ENCODE measurements around the gene PODN.

The PODN gene

GRCh38 chr1:53050310-53050709 is 11.7 kb upstream of the PODN start:
- H3K27ac ChIP-seq = no peak overlapping the region
- TF ChIP-seq ZFX (IDR thresholded peaks at IDR 0.05) = no peak
- no peak for TF ChIP-seq CTCF (conservative IDR thresholded peaks at IDR 0.05)

GRCh38 chr1:53051676-53052075 is 10.3 kb upstream of the PODN start:
- H3K27ac ChIP-seq = no peak overlapping the region
- TF ChIP-seq ZFX (IDR thresholded peaks at IDR 0.05) (no peak), CTCF (conservative IDR thresholded peaks at IDR 0.05) (no peak)

GRCh38 chr1:53057127-53057526 is 4.9 kb upstream of the PODN start:
- TF ChIP-seq ZFX (IDR thresholded peaks at IDR 0.05) = no peak
- TF ChIP-seq CTCF (conservative IDR thresholded peaks at IDR 0.05) = no peak
- no peak overlapping the region for H3K27ac ChIP-seq

GRCh38 chr1:53060579-53060978 is 1.4 kb upstream of the PODN start:
- H3K27ac ChIP-seq = no peak overlapping the region
- TF ChIP-seq ZFX (IDR thresholded peaks at IDR 0.05) (no peak), CTCF (conservative IDR thresholded peaks at IDR 0.05) (no peak)

- no peak overlapping the region for H3K27ac ChIP-seq
These were observed 722 bp upstream of the PODN start for GRCh38 chr1:53061123-53061858.

GRCh38 chr1:53062708-53063591 is 937 bp downstream of the PODN start:
- H3K27ac ChIP-seq = no peak overlapping the region
- TF ChIP-seq CTCF (conservative IDR thresholded peaks at IDR 0.05) (no peak), ZFX (IDR thresholded peaks at IDR 0.05) (no peak)

More at GRCh38 chr1:53061123-53061858, 722 bp upstream of the PODN start:
- TF ChIP-seq ZFX (IDR thresholded peaks at IDR 0.05) = no peak
- no peak for TF ChIP-seq CTCF (conservative IDR thresholded peaks at IDR 0.05)
